ENCODE measurements around the gene LBH. TPM values are rescaled to one million over a fixed set of nuclear protein-coding genes. Genes with fewer than 3 reads are reported as not detected.

LBH gene
- total RNA-seq, 6 experiments from 2014 or later = 24.4 to 99.2 (median 92.8) TPM

- DNase-seq = no peak
- H3K4me1 Mint-ChIP-seq (ENCODE audit: low read depth) = peaks cover 61% of the 10 kb centered on the region
- H3K36me3 Mint-ChIP-seq (ENCODE audit: low read depth) = peaks cover 17% of the 10 kb centered on the region
- H3K27ac Mint-ChIP-seq = no peak overlapping the region
- no peaks in the 10 kb centered on the region for H3K9me3 Mint-ChIP-seq
- no peak for TF ChIP-seq CTCF (IDR thresholded peaks at IDR 0.05)
- H3K4me3 Mint-ChIP-seq = no peak overlapping the region
- H3K27me3 Mint-ChIP-seq (ENCODE audit: insufficient read depth) = peaks cover 5% of the 10 kb centered on the region
Measured at GRCh38 chr2:30237966-30238800, 6.8 kb downstream of the LBH start.

- H3K36me3 Mint-ChIP-seq (ENCODE audit: low read depth) = peaks cover 15% of the 10 kb centered on the region
- H3K27me3 Mint-ChIP-seq (ENCODE audit: insufficient read depth) = peaks cover 5% of the 10 kb centered on the region
Measured at GRCh38 chr2:30239308-30239985, 8.1 kb downstream of the LBH start.

GRCh38 chr2:30239986-30240752 lies 8.8 kb downstream of the LBH start:
- Mint-ChIP-seq H3K36me3 (ENCODE audit: low read depth) (peaks cover 12% of the 10 kb centered on the region), H3K27ac (peak overlapping the region; percentile 7; the same call in 1 of the 2 replicates), H3K9me3 (no peaks in the 10 kb centered on the region), H3K4me1 (ENCODE audit: low read depth) (peaks cover 43% of the 10 kb centered on the region), H3K4me3 (no peak overlapping the region), H3K27me3 (ENCODE audit: insufficient read depth) (peaks cover 3% of the 10 kb centered on the region; the same call in 1 of the 2 replicates)
- no peak for TF ChIP-seq CTCF (IDR thresholded peaks at IDR 0.05)
- no peak for DNase-seq

More at GRCh38 chr2:30239308-30239985, 8.1 kb downstream of the LBH start:
- DNase-seq = peak; percentile 31
- Mint-ChIP-seq H3K9me3 (no peaks in the 10 kb centered on the region), H3K27ac (peak overlapping the region; percentile 22; the same call in 1 of the 2 replicates), H3K4me1 (ENCODE audit: low read depth) (peaks cover 49% of the 10 kb centered on the region), H3K4me3 (no peak overlapping the region)
- TF ChIP-seq CTCF (IDR thresholded peaks at IDR 0.05) = peak; percentile 93

- no peak for DNase-seq
- TF ChIP-seq CTCF (IDR thresholded peaks at IDR 0.05) = no peak
- Mint-ChIP-seq H3K36me3 (ENCODE audit: low read depth) (peaks cover 15% of the 10 kb centered on the region), H3K27me3 (ENCODE audit: insufficient read depth) (peaks cover 3% of the 10 kb centered on the region; the same call in 1 of the 2 replicates), H3K4me3 (no peak overlapping the region), H3K27ac (no peak overlapping the region), H3K4me1 (ENCODE audit: low read depth) (peaks cover 23% of the 10 kb centered on the region), H3K9me3 (no peaks in the 10 kb centered on the region)
Measured at GRCh38 chr2:30243231-30243630, 11.9 kb downstream of the LBH start.

DNA sequence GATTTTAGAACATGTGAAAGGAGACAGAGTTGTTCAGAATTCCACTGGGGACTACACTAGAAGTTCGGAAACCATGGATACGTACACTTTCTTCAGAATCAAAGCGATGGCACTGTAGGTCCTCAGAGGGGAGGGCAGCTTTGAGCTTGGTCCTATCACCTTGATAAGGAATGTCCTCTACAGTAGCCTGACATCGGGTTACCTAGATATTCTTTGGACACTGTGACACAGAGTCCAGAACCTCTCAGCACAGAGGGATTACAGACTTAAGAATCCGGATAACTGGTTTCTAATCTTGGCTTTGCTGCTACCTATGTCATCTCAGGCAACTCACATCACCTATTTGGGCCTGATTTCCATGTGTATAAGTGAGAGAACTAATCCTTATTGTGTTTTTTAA lies 14.0 kb downstream of the LBH start:
- Mint-ChIP-seq H3K9me3 (no peaks in the 10 kb centered on the region), H3K27me3 (ENCODE audit: insufficient read depth) (peaks cover 3% of the 10 kb centered on the region; the same call in 1 of the 2 replicates), H3K4me3 (no peak overlapping the region), H3K36me3 (ENCODE audit: low read depth) (peaks cover 6% of the 10 kb centered on the region; the same call in 1 of the 2 replicates), H3K27ac (no peak overlapping the region), H3K4me1 (ENCODE audit: low read depth) (peaks cover 19% of the 10 kb centered on the region; the same call in 1 of the 2 replicates)
- DNase-seq = no peak
- TF ChIP-seq CTCF (IDR thresholded peaks at IDR 0.05) = no peak
